Activated CD8-positive, alpha-beta T cell treated with anti-CD3 and anti-CD28 coated beads for 36 hours (primary cell): ENCODE measurements around the gene TMEM248. TPM values are rescaled to one million over a fixed set of nuclear protein-coding genes. Genes with fewer than 3 reads are reported as not detected.
"Not testable (repeated sequence)": the region's sequence is repeated elsewhere in the genome, so short reads cannot be mapped to it uniquely, and the experiment has no call there.

Experiments
- ATAC-seq: fragments of 200-7000 bp; cut with Tn5 transposase; one replicate; pipeline ENCODE4 v1.10.0; 2021; ENCODE audit warnings: mild to moderate bottlenecking, moderate library complexity
- CTCF ChIA-PET: fragments of 350-600 bp; sonication (Branson Sonifier 250); formaldehyde crosslinking; loops from one replicate; lab custom pipeline; 2021; ENCODE audit warnings: antibody characterized with exemption; lab: Charles Lee
- POLR2A ChIA-PET: fragments of 350-600 bp; sonication (Branson Sonifier 250); formaldehyde crosslinking; loops from one replicate; lab custom pipeline; 2021; ENCODE audit warnings: antibody characterized with exemption; lab: Charles Lee
- DNase-seq: peaks from one replicate; pipeline ENCODE4 v3.0.0-alpha.2; 2020
- H3K27ac Mint-ChIP-seq: one replicate; pipeline ENCODE4 v1.8.0; 2021; ENCODE audit warnings: mild to moderate bottlenecking, mixed read lengths
- H3K27me3 Mint-ChIP-seq: one replicate; pipeline ENCODE4 v1.8.0; 2021; ENCODE audit warnings: mixed read lengths
- H3K36me3 Mint-ChIP-seq: one replicate; pipeline ENCODE4 v1.8.0; 2021; ENCODE audit warnings: low read depth, mixed read lengths
- H3K4me1 Mint-ChIP-seq: one replicate; pipeline ENCODE4 v1.8.0; 2021; ENCODE audit warnings: low read depth, mixed read lengths
- H3K4me3 Mint-ChIP-seq: one replicate; pipeline ENCODE4 v1.8.0; 2021; ENCODE audit warnings: mild to moderate bottlenecking, moderate library complexity, mixed read lengths
- H3K9me3 Mint-ChIP-seq: one replicate; pipeline ENCODE4 v1.8.0; 2021; ENCODE audit warnings: mixed read lengths
- intact Hi-C: fragments of 100-400 bp; cut with micrococcal nuclease; formaldehyde crosslinking; loops from one replicate; pipeline ENCODE4 v1.10.0; 2022
- total RNA-seq, 2 experiments: library from RNA; stranded (reverse); gene quantifications; one replicate each; pipeline ENCODE4 v1.2.3, GENCODE V29; 2021
- TF ChIP-seq, protein P1 (sequence below): fragments of 200-600 bp; IDR thresholded peaks from one replicate; pipeline ENCODE4 v1.8.0; 2022; ENCODE audit warnings: antibody characterized with exemption, mild to moderate bottlenecking

TMEM248 gene, protein sequence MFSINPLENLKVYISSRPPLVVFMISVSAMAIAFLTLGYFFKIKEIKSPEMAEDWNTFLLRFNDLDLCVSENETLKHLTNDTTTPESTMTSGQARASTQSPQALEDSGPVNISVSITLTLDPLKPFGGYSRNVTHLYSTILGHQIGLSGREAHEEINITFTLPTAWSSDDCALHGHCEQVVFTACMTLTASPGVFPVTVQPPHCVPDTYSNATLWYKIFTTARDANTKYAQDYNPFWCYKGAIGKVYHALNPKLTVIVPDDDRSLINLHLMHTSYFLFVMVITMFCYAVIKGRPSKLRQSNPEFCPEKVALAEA
- total RNA-seq = 10 to 100 TPM; 66.7 to 76.1 TPM

DNA sequence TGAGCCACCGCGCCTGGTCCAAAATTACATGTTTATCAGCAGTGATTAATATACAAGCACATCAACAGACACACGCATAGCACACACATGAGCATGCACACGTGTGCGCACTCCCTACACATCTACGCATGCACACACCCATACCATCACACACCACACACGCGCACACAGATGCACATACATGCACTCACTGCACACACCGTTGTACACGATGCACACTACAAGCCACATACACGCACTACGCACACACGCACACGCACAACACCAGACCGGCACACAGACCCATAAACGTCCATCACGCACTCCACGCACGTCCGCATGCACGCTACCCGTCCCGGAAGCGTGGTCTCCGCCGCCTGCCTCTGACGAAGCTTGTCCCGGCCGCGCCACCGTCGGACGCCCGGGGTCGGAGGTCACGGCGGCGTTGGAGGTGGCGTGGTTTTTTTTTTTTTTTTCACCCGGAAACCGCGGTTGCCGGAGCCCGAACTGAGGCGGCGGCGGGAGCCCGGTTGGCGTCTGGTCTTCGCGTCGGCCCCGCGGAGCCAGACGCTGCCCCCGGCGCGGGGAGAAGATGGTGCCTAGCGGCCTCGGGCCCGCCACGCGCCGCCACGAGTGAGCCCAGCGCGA is at the start of gene TMEM248:
TSS of gene TMEM248 (plus strand) at position 457 of the 627 bp plus-strand sequence. CDS start 20,641 bp downstream, outside the sequence.
- Mint-ChIP-seq H3K36me3 (peaks cover 33% of the 10 kb centered on the region), H3K9me3 (no peaks in the 10 kb centered on the region), H3K4me3 (peak within 1 kb of the TSS; percentile 94), H3K27me3 (no peaks in the 10 kb centered on the region), H3K27ac (peak within 1 kb of the TSS; percentile 97), H3K4me1 (peaks cover 28% of the 10 kb centered on the region)
- ATAC-seq = peak; percentile 94
- ChIA-PET CTCF (no interaction called here), POLR2A (interaction anchor here (0.6 to 2.5 kb wide), 6 partner anchors 16 to 171 kb away, joined by 3 to 12 read pairs (median 3); partner anchors contain the start of gene SBDS)
- TF ChIP-seq, protein P1, sequence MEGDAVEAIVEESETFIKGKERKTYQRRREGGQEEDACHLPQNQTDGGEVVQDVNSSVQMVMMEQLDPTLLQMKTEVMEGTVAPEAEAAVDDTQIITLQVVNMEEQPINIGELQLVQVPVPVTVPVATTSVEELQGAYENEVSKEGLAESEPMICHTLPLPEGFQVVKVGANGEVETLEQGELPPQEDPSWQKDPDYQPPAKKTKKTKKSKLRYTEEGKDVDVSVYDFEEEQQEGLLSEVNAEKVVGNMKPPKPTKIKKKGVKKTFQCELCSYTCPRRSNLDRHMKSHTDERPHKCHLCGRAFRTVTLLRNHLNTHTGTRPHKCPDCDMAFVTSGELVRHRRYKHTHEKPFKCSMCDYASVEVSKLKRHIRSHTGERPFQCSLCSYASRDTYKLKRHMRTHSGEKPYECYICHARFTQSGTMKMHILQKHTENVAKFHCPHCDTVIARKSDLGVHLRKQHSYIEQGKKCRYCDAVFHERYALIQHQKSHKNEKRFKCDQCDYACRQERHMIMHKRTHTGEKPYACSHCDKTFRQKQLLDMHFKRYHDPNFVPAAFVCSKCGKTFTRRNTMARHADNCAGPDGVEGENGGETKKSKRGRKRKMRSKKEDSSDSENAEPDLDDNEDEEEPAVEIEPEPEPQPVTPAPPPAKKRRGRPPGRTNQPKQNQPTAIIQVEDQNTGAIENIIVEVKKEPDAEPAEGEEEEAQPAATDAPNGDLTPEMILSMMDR = no peak
- DNase-seq = peak; percentile 93
- intact Hi-C loops = loop anchor here (10.0 kb wide), 1 partner anchor 74 kb away; the partner anchor contains the start of genes SBDS and TYW1

- peaks cover 17% of the 10 kb centered on the region for H3K4me1 Mint-ChIP-seq
- no peak overlapping the region for H3K4me3 Mint-ChIP-seq
- ChIA-PET CTCF (no interaction called here), POLR2A (interaction anchor here (0.6 kb wide), 1 partner anchor 298 kb away, joined by 5 read pairs; no protein-coding TSS in a partner anchor)
- DNase-seq = no peak
- intact Hi-C loops = no loop called here
- no peaks in the 10 kb centered on the region for H3K27me3 Mint-ChIP-seq
- no peak for ATAC-seq
- no peaks in the 10 kb centered on the region for H3K9me3 Mint-ChIP-seq
- TF ChIP-seq, protein P1 = no peak
- peaks cover 5% of the 10 kb centered on the region for H3K36me3 Mint-ChIP-seq
- H3K27ac Mint-ChIP-seq = no peak overlapping the region
Measured at GRCh38 chr7:66873476-66873875, 47.5 kb upstream of the TMEM248 start.

DNA sequence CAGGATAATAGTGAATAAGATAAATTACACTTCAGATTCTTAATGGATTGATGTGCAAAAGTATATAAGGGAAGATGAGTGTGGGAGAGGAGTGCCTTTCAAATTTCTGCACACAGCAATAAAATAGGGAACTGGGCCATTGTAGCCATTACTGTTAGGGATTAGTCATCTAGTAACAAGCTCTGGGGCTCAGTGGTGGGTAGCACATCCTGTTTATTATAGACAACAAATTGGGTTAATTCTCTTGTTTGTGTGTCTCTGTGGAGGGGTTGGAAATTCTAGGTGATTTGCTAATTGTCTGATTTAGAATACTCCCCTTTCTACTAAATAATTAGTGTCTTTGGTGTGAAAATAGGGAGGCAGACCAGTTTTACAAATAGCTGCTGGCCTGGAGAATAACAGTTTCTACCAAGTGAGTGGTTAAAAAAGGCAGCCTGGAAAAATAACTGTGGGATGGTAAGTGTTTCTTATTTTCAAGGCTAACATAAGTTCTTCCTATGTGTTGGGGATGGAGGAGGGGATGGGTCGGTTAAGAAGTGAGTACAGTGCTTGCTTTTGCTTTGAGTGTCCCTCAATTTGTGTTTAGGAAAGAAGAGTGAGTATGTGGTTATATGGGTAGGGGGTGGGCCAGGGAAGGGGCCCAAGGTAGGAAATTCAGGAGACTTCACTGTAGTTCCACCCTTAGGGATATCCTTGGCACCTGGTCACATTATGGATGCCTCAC is 43.3 kb upstream of the TMEM248 start:
- ChIA-PET POLR2A (interaction anchor here (0.6 kb wide), 1 partner anchor 701 kb away, joined by 4 read pairs; no protein-coding TSS in a partner anchor), CTCF (no interaction called here)
- Mint-ChIP-seq H3K27ac (peak overlapping the region; percentile 10), H3K4me1 (peaks cover 10% of the 10 kb centered on the region), H3K36me3 (peaks cover 5% of the 10 kb centered on the region), H3K9me3 (no peaks in the 10 kb centered on the region), H3K4me3 (no peak overlapping the region), H3K27me3 (no peaks in the 10 kb centered on the region)
- TF ChIP-seq, protein P1 = no peak
- peak; percentile 30 for ATAC-seq
- intact Hi-C loops = no loop called here
- no peak for DNase-seq

DNA sequence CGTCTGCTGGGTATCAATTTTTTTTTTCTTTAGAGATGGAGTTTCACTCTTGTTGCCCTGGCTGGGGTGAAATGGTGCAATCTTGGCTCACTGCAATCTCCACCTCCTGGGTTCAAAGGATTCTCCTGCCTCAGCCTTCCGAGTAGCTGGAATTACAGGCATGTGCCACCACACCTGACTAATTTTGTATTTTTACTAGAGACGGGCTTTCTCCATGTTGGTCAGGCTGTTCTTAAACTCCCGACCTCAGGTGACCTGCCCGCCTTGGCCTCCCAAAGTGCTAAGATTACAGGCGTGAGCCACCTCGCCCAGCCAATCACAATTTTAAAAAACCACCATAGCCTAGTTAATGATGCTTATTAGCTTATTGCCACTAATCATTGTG is 42.7 kb upstream of the TMEM248 start:
- ATAC-seq, DNase-seq, H3K36me3 Mint-ChIP-seq, H3K9me3 Mint-ChIP-seq, H3K27me3 Mint-ChIP-seq, H3K27ac Mint-ChIP-seq, CTCF ChIA-PET, intact Hi-C loops, H3K4me3 Mint-ChIP-seq: not testable (repeated sequence)
- H3K4me1 Mint-ChIP-seq = peaks cover 10% of the 10 kb centered on the region
- POLR2A ChIA-PET = interaction anchor here (0.6 kb wide), 1 partner anchor 702 kb away, joined by 4 read pairs; no protein-coding TSS in a partner anchor

GRCh38 chr7:66880053-66880452 is 41.0 kb upstream of the TMEM248 start:
- peaks cover 22% of the 10 kb centered on the region for H3K4me1 Mint-ChIP-seq
- no peak overlapping the region for H3K27ac Mint-ChIP-seq
- POLR2A ChIA-PET = no interaction called here
- H3K4me3 Mint-ChIP-seq = no peak overlapping the region
- DNase-seq = no peak
- no peaks in the 10 kb centered on the region for H3K27me3 Mint-ChIP-seq
- intact Hi-C loops = no loop called here
- peaks cover 7% of the 10 kb centered on the region for H3K36me3 Mint-ChIP-seq
- TF ChIP-seq, protein P1 = no peak
- H3K9me3 Mint-ChIP-seq = no peaks in the 10 kb centered on the region
- CTCF ChIA-PET = no interaction called here
- ATAC-seq = no peak

- CTCF ChIA-PET, H3K27me3 Mint-ChIP-seq, H3K27ac Mint-ChIP-seq, H3K4me3 Mint-ChIP-seq, intact Hi-C loops, DNase-seq, H3K9me3 Mint-ChIP-seq, ATAC-seq, POLR2A ChIA-PET, H3K36me3 Mint-ChIP-seq: not testable (repeated sequence)
- peaks cover 24% of the 10 kb centered on the region for H3K4me1 Mint-ChIP-seq
Measured at GRCh38 chr7:66880577-66880976, 40.4 kb upstream of the TMEM248 start.
